Stimulated activated CD4-positive, alpha-beta T cell treated with anti-CD3 and anti-CD28 coated beads, Interleukin-12 subunit alpha, Interleukin-12 subunit beta, amount 100 ng/mL, for 4 hours (primary cell): ENCODE results near the gene GRM8.

Experiments used
- DNase-seq: peaks from one replicate; pipeline ENCODE4 v3.0.0-alpha.2; 2020

Gene GRM8

GRCh38 chr7:126411032-126411820 is 841.5 kb downstream of the GRM8 start:
- DNase-seq = no peak

DNA sequence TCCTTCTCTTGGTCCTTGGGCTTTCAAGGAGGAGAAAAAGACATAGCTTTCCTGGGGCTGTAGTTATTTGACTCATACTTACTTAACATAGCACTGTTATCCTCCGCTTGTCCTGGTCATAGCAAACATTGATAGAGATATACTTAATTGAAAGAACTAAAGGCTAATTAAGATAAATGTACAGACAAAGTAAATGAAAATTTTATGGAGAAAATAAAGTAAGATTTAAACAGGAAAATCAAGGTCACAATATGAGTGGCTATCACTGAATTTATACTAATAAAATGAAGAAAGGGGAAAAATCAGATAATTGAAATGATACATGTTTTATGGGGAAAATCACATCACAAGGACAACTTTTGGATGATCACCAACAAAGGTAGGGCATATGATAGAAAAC is 849.7 kb downstream of the GRM8 start:
- DNase-seq = no peak

GRCh38 chr7:126401918-126402317 is 850.8 kb downstream of the GRM8 start:
- no peak for DNase-seq

DNA sequence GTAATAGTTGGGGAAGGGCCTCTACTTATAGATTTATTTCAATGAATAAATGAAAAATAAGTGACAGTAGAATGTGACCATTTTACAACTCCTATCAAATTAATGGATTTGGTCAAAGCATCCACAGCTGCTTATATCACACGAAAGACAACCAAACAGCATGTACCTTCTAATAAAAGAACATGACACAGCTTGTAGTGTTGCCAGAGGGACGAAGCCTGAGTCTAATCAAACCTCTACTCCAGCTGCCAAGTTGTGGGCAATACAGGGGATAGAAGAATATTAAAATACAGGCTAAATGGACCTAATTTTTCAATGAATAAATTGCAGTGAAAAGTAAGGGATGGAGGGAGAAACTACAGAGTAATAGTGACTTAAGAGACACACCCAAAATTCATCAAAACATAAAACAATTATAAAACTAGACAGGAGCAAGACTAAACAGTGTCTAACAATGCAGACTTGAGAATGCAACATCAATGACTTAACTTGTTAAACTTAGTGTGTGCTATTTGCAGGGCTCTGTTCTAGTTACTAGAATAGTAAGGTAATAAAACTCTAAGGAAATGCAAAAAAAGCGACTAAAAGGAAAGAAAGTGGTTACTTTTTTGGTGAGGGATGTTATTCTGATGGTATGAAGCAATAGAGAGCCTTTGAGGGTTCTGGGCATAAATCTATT is 853.8 kb downstream of the GRM8 start:
- DNase-seq = no peak

- no peak for DNase-seq
These were observed 854.5 kb downstream of the GRM8 start for GRCh38 chr7:126398285-126398684.

DNA sequence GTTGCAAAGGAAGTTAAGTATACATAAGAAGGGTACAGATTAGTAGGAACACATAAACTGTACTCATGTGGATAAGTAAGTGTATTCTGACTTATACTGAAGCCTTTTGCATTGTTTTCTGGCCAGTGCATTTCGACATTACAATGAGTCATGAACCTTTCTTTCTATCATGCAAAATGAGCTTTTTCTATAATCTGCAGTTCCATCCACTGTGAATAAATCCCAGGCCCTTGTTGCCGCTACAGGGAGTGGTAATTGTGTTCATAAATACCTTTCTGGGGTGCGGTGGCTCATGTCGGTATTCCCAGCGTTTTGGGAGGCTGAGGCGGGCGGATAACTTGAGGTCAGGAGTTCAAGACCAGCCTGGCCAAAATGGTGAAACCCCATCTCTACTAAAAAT is 858.3 kb downstream of the GRM8 start:
- DNase-seq = no peak
